K562 treated with DMSO at 1 percent for 24 hours (cell line): Measurements from ENCODE around the gene TSHZ3. TPM values are rescaled to one million over a fixed set of nuclear protein-coding genes. Genes with fewer than 3 reads are reported as not detected.

Source experiments
- total RNA-seq: library from RNA; unstranded; fragments of 300-600 nt; gene quantifications from 2 replicates; pipeline ENCODE4 v1.2.3, GENCODE V29; 2022; ENCODE audit warnings: low read depth; ENCODE audit not compliant: insufficient read depth

The TSHZ3 gene
- not detected in 2 replicates for total RNA-seq

GRCh38 chr19:31349160-31349881 is at the start of gene TSHZ3:
TSS of gene TSHZ3 (minus strand) at chr19:31349436. CDS start at chr19:31349219, 217 bp downstream.

